Measurements from ENCODE around the gene PDE6D.

- TF ChIP-seq CTCF (IDR thresholded peaks at IDR 0.05) (no peak), EP300 (IDR thresholded peaks at IDR 0.05) (no peak), POLR2A (IDR thresholded peaks at IDR 0.05) (no peak), POLR2AphosphoS5 (IDR thresholded peaks at IDR 0.05) (no peak)
Measured at GRCh38 chr2:231785413-231785812, 4.3 kb upstream of the PDE6D start.

Data from upper lobe of left lung (tissue), 4 donors.